Stimulated activated CD8-positive, alpha-beta memory T cell treated with anti-CD3 and anti-CD28 coated beads, Interleukin-2, amount 100 ng/mL, for 1 hour (primary cell): Measurements from ENCODE around the gene FANCI.

Experiments used
- DNase-seq, 2 donors: peaks; one replicate each; pipeline ENCODE4 v3.0.0-alpha.2; 2020; ENCODE audit warnings: low read depth in 2 of 2

FANCI gene

GRCh38 chr15:89333011-89333860 is 89.5 kb downstream of the FANCI start:
- DNase-seq = no peak

- DNase-seq = no peak
Measured at GRCh38 chr15:89333959-89334509, 90.3 kb downstream of the FANCI start.

- DNase-seq = peak; percentile 98 to 99
Measured at GRCh38 chr15:89334510-89335297, 90.9 kb downstream of the FANCI start, which contains the start of gene POLG. Gene POLG (minus strand): TSS chr15:89334824. CDS start chr15:89333754, 1,070 bp downstream.

GRCh38 chr15:89335298-89336041 is 91.7 kb downstream of the FANCI start:
- DNase-seq = peak in 1 of 2 donors; percentile 10

GRCh38 chr15:89338036-89338435 is 94.3 kb downstream of the FANCI start:
- no peak for DNase-seq

GRCh38 chr15:89340573-89340972 is 96.8 kb downstream of the FANCI start:
- DNase-seq = no peak

GRCh38 chr15:89341316-89342005 is 97.7 kb downstream of the FANCI start:
- DNase-seq = no peak

DNA sequence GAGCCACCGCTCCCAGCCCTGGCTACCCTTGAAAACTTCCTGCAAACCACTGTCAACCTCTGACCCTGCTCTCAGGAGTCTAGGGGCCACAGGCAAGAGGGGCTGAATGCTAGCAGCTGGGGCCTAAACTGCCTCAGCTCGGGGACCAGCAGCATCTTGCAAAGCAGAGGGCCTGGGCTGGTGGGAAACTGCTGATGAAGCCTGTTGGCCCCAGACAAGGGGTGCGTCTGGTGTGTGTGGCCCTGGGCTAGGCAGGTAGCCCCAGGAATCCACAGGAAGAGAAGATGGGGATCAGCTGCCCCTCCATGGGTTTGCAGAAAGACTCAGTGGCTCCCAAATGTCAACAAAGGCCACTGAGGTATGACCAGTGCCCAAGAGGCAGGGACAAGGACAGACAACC is 99.1 kb downstream of the FANCI start:
- DNase-seq = no peak

GRCh38 chr15:89345248-89345647 is 101.5 kb downstream of the FANCI start:
- no peak for DNase-seq

GRCh38 chr15:89346516-89347231 is 102.9 kb downstream of the FANCI start:
- DNase-seq = no peak

- DNase-seq = no peak
Measured at GRCh38 chr15:89349206-89349558, 105.4 kb downstream of the FANCI start.

DNA sequence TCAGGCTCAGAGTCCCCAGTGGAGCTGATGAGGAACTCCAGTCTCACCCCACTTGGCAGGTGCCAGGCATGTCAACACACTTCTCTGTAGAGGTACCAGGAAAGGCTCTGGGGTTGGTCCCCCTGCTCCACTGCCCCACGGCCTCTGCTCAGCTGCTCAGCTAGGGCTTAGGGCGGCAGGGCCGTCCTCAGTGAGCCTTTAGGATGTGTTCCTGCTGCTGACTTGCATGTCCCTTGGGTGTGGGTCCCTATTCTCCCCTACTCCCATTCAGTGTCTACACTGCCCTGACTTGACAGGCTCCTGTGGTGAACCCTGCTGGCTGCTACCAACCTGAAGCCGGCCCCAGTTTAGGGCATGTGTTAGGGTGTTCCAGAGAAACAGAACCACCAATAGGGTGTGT is 108.7 kb downstream of the FANCI start:
- no peak for DNase-seq

GRCh38 chr15:89353991-89354390 is 110.2 kb downstream of the FANCI start:
- no peak for DNase-seq

- no peak for DNase-seq
Measured at GRCh38 chr15:89356634-89357298, 113.0 kb downstream of the FANCI start.

DNA sequence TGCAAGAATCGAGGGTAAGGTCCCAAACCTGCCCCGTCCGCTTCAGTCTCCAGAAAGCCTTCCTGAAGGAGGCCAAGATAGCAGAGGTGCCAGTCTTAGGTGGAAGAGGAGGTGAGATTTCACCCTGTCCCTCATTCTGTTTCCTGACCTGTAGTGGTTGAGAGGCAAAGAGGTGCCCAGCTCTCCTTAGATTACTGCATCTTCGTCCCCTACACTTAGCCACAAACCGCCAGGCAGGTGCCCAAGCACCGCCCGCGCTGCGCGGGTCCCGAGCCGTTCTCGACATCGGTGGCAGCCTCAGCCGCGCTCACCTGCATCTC is 114.6 kb downstream of the FANCI start:
- no peak for DNase-seq

GRCh38 chr15:89358755-89359439 is 115.1 kb downstream of the FANCI start:
- peak; percentile 59 to 67 for DNase-seq

DNA sequence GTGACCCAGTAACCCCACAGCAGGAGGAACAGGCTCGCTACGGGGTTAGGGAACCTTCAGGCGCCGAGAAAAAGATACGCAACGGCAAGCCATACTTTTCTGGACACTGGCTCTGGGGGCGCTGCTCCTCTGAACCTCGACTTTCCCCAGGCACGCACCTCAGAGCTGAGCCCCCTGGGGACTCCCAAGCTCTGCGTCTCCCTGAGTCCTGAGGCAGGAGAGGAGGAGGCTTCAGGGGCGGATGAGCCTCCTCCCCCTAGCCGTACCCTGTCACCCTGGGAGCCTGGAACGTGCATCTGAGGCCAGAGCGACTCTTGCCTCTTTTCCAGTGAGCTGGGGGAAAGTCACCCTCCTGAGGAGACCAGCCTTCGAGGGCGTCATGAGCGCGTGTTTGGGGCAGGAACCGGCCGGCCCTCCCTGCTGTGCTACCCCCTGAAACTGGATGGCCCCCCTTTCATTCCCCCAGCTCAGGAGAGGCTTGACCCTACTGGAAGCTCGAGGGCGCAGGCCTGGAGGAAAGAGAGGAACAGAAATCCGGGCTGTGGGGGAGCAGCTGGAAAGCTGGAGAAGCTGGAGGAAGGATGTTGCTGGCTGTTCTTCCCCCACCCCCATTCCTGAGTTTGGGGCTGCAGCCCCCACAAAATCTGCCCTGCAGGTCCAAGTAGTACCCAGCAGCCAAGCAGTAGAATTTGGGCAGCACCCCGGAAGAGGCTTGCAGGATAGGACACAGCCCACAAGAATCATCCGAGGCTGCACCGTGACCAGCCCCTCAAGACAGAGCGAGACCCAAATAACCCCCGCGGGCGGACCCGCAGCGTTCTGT is 115.9 kb downstream of the FANCI start:
- no peak for DNase-seq

DNA sequence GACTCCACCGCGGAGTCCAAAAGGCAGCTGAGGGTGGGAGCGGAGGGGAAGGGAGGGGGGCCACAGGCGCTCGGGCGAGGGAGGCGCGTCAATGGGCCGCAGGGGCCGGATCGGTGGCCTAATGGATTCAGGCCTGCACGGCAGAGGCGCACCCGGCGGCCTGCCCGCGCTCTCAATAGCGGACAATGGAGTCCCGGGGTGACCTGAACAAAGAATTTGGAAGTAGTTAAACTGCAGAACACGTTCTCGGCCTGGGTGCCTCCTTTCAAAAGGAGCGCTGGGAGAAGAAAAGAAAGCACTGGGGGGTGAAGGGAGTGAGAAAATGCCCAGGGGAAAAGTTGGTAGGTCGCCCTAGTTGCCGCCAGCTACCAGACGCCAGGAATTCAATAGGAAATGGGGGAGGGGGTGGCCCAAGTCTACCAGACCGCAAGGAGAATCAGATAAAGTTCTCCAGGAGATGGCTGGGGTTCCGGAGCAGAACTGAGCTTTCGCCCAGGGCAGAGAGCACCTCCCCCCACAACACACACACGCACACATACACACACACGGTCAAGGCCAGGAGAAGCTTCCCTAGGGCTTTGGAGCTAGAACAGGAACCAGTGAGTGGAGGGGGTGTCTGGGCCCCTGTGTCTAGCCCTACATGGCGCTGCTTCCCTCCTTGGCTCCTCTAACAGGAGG is 116.7 kb downstream of the FANCI start:
- DNase-seq = no peak
